Esophagus squamous epithelium (tissue), 5 donors: ENCODE data around the gene ADCY7. TPM values are rescaled to one million over a fixed set of nuclear protein-coding genes. Genes with fewer than 3 reads are reported as not detected.
A peak's percentile ranks its signal among the peaks of the same experiment; 100 is the strongest.

ENCODE experiments used
- DNase-seq: peaks from one replicate; lab custom pipeline; 2025; lab: John Stamatoyannopoulos, UW
- H3K27ac ChIP-seq, 4 donors: fragments of 200-600 bp; sonication (generic); one replicate each; pipeline ENCODE4 v1.5.1; 2016 to 2019; ENCODE audit warnings: mild to moderate bottlenecking in 1 of 4
- H3K27me3 ChIP-seq, 4 donors: fragments of 200-600 bp; sonication (generic); 1 replicate in 3 of 4; 2 replicates in 1 of 4; pipeline versions ENCODE4 v1.5.1 to v1.6.0; 2017 to 2021; ENCODE audit warnings: antibody characterized with exemption in 1 of 4
- H3K36me3 ChIP-seq, 3 donors: fragments of 200-600 bp; sonication (generic); one replicate each; pipeline ENCODE4 v1.5.1; 2016 to 2019
- H3K4me1 ChIP-seq, 3 donors: fragments of 200-600 bp; sonication (generic); one replicate each; pipeline ENCODE4 v1.5.1; 2017 to 2019
- H3K4me3 ChIP-seq, 4 donors: fragments of 200-600 bp; sonication (generic); 1 replicate in 3 of 4; 2 replicates in 1 of 4; pipeline ENCODE4 v1.5.1; 2016 to 2019; ENCODE audit warnings: mild to moderate bottlenecking in 2 of 4, moderate library complexity in 1 of 4
- H3K9me3 ChIP-seq, 3 donors: fragments of 200-600 bp; sonication (generic); one replicate each; pipeline ENCODE4 v1.5.1; 2016 to 2019
- POLR2A ChIP-seq, 4 donors: fragments of 450-650 bp; IDR thresholded peaks; one replicate each; pipeline ENCODE4 v1.6.1; 2017; ENCODE audit warnings: antibody characterized with exemption in 4 of 4, mild to moderate bottlenecking in 4 of 4, moderate library complexity in 3 of 4
- WGBS, 2 donors: methylation state at CpG; one replicate each; pipeline ENCODE4 v1.1.5; 2018; 5-methylcytosine and 5-hydroxymethylcytosine counted together
- intact Hi-C: fragments of 100-400 bp; cut with DNase I; formaldehyde crosslinking; loops from one replicate; pipeline ENCODE4 v1.15.0; 2022
- total RNA-seq, 4 donors: library from RNA; depleted of rRNA; stranded (reverse); fragments of >200 nt; gene quantifications; one replicate each; pipeline ENCODE4 v1.1.0, GENCODE V29; 2016
- TF ChIP-seq, protein P1 (sequence below), 6 experiments: fragments of 450-650 bp in 4 of 6; fragments of 200-600 bp in 2 of 6; sonication (generic) in 2 of 6; IDR thresholded peaks; one replicate each; pipeline ENCODE4 v1.5.1; 2016 to 2019; ENCODE audit warnings: antibody characterized with exemption in 6 of 6, mild to moderate bottlenecking in 4 of 6, moderate library complexity in 4 of 6
- donor health status: DM: yes; HTN: yes; CAD: no.

ADCY7 gene
- total RNA-seq, 4 donors from 2014 or later, result 21.2 to 23.9 (median 23.3) TPM

DNA sequence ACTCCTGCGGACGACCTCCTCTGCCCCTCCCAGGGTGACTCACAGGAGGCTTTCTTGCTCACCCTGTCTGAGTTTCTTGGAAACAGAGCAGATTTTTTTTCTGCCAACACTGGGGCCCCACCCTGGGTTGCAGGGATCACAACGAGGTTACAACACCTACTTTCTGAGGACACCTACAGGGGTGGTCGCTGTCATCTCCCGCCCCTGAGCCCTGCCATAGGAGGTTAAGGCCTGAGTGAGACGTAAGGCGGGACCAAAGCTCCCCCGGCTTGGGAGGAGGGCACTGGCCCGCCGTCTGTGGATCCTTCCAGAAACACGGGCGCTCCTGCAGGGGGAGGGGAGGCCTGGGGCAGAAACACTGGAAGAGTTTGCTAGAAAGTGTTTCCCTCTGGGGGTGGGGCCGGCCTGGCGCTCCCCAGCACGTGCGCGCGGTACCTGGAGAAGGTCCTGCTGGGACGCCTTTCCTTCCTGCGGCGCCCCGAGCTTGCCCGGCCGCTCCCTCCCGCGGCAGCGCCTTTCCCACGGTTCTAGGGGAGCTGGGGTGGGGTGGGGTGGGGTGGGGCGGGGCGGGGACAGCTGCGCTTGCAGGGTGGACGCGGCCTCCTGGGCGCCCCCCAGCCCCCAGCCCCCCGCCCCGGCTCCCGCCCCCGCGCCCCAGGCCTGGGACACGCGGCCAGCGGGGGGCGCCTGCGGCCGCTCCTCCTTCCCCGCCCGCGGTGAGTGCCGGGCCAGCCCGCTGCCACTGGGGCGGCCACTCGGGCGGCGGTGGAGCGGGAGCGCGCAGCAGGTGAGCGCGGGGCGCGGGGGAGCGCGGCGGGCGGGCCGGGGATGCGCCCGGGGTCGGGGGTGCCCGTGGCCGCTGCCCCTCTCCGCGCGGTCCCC lies 20.7 kb upstream of the ADCY7 start:
- peak overlapping the region; percentile 75 to 93 (median 84) for H3K27ac ChIP-seq
- intact Hi-C loops, result loop anchor here (10.0 kb wide), 1 partner anchor 109 kb away; no protein-coding TSS in a partner anchor
- peak overlapping the region; percentile 48 to 83 (median 70) for H3K4me3 ChIP-seq
- no peak for DNase-seq
- 0 to 4% methylated on average over 2 to 3 of the region's 74 CpGs for WGBS, 2 donors
- H3K4me1 ChIP-seq, result peaks cover 13 to 30% (median 18%) of the 10 kb centered on the region in 3 donors
- TF ChIP-seq, protein P1, sequence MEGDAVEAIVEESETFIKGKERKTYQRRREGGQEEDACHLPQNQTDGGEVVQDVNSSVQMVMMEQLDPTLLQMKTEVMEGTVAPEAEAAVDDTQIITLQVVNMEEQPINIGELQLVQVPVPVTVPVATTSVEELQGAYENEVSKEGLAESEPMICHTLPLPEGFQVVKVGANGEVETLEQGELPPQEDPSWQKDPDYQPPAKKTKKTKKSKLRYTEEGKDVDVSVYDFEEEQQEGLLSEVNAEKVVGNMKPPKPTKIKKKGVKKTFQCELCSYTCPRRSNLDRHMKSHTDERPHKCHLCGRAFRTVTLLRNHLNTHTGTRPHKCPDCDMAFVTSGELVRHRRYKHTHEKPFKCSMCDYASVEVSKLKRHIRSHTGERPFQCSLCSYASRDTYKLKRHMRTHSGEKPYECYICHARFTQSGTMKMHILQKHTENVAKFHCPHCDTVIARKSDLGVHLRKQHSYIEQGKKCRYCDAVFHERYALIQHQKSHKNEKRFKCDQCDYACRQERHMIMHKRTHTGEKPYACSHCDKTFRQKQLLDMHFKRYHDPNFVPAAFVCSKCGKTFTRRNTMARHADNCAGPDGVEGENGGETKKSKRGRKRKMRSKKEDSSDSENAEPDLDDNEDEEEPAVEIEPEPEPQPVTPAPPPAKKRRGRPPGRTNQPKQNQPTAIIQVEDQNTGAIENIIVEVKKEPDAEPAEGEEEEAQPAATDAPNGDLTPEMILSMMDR (IDR thresholded peaks at IDR 0.05), result peak in 4 of 6 experiments; percentile 5 to 13 (median 8)
- TF ChIP-seq POLR2A (IDR thresholded peaks at IDR 0.05), result no peak
- no peaks in the 10 kb centered on the region for H3K9me3 ChIP-seq
- peaks cover 0 to 13% (median 0%) of the 10 kb centered on the region in 4 donors for H3K27me3 ChIP-seq
- no peaks in the 10 kb centered on the region for H3K36me3 ChIP-seq

DNA sequence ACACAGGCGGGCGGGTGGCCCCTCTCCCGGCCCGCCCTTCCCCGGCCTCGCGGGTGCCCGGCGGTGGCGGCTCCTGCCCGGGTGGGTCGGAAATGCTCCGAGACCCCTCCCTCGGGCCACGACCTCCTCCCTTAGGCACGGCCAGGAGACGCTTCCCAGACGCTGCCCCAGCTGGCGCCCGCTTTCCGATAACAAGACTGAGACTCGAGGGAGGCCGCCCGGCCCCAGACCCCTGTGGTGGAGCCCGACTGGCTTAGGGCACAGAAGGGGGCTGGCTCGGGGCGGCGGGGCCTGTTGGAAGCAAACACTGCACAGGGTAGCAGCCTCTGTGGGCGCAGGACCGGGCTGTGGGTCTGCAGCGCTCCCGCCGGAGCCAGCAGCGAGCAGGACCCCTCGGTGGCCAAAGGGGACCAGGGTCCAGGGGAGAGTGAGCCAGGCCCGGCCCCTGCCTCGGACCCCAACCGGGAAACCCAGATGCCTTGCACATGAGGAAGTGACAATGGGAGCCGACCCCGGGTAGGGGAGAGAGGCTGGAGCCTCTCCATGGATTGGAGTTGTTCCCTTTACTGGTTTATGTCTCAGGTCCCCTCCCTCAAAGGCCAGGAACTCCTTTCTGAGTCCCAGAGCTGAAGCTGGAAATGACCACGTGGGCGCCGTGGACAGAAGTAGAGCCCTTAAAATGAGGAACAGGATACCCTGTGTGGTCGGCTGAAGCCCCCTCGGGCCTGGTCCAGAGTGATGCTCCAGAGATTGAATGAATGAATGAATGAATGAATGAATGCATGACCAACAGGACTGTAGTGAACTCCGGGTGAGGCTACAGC lies 19.8 kb upstream of the ADCY7 start:
- no peaks in the 10 kb centered on the region for H3K9me3 ChIP-seq
- no peak for DNase-seq
- H3K4me1 ChIP-seq, result peaks cover 13 to 36% (median 18%) of the 10 kb centered on the region in 3 donors
- intact Hi-C loops, result loop anchor here (10.0 kb wide), 1 partner anchor 108 kb away; no protein-coding TSS in a partner anchor
- H3K27me3 ChIP-seq, result peaks cover 0 to 13% (median 0%) of the 10 kb centered on the region in 4 donors
- H3K36me3 ChIP-seq, result no peaks in the 10 kb centered on the region
- H3K4me3 ChIP-seq, result peak overlapping the region; percentile 48 to 83 (median 70)
- TF ChIP-seq POLR2A (IDR thresholded peaks at IDR 0.05), result no peak
- TF ChIP-seq, protein P1 (IDR thresholded peaks at IDR 0.05), result no peak
- 55 to 62% methylated on average over 8 of the region's 46 CpGs for WGBS, 2 donors
- peak overlapping the region; percentile 75 to 93 (median 84) for H3K27ac ChIP-seq

DNA sequence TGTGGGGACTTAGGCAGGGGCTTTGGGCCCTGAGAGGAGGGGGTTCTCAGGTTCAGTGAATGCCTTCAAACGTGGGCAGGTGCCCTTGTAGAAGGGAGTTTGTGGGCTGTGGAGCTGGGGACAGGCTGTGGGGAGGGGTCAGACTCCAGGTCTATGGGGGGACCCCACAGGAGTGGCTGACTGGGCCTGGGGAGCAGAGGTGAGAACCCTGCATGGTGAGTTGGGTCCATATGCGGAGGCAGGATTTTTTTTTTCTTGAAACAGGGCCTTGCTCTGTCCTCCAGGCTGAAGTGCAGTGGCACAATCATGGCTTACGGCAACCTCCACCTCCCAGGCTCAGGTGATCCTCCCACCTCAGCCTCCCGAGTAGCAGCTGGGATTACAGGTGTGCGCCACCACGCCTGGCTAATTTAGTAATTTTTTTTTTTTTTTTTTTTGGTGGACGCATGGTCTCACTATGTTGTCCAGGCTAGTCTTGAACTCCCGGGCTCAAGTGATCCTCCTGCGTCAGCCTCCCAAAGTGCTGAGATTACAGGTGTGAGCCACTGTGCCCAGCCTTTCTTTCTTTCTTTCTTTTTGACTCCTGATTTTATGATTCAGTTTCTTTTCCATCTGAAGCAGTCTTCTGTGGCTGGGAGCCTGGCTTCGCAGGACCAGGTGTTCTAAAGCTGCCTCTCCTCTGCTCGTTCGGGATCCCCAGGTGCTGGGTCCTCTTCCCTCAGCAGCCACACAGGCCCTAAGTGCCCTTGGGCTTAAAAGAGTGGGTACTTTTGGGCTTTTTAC lies 19.0 kb upstream of the ADCY7 start:
- peak overlapping the region in 2 of 4 donors; percentile 82 to 93 for H3K27ac ChIP-seq
- intact Hi-C loops, result loop anchor here (10.0 kb wide), 1 partner anchor 107 kb away; no protein-coding TSS in a partner anchor
- DNase-seq, result no peak

DNA sequence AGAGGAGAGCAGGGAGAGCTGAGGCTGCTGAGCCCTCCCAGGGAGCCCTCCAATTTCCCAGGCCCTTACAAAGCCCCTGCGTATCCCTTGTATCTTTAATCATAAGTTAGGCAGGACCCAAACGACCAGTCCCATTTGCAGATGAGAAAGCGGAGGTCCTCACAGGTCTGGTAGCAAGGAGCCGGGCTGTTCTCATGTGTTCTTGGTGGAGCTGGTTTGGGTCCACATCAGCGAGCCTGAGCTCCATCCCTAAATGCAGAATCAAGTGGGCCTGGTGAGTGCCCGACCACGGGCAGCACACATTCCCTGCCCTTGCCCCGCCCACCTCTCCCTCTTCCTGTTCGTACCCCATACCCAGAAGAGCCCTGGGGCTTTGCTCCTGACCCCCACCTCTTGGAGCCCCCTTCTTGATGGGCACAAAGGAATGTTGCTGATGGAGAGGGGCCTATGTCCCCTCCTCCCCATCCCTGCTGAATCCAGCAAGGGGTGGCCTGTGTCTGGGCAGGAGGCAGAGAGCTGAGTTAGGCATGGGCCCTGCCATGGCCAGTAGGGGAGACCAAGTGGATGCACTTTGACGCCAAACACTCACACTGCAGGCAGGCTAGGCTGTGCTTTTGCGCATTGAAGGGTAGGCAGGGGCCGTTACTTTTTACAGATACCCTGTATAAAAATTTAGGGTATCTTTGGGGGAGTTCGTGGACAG lies 18.3 kb upstream of the ADCY7 start:
- no peak for TF ChIP-seq POLR2A (IDR thresholded peaks at IDR 0.05)
- TF ChIP-seq, protein P1 (IDR thresholded peaks at IDR 0.05), result no peak
- H3K4me3 ChIP-seq, result no peak overlapping the region
- DNase-seq, result no peak
- peaks cover 13 to 50% (median 18%) of the 10 kb centered on the region in 3 donors for H3K4me1 ChIP-seq
- intact Hi-C loops, result loop anchor here (10.0 kb wide), 1 partner anchor 107 kb away; no protein-coding TSS in a partner anchor
- H3K36me3 ChIP-seq, result no peaks in the 10 kb centered on the region
- H3K27me3 ChIP-seq, result peaks cover 0 to 5% (median 0%) of the 10 kb centered on the region in 4 donors
- no peak overlapping the region for H3K27ac ChIP-seq
- WGBS, 2 donors, result 87 to 93% methylated on average over 7 to 11 of the region's 13 CpGs
- no peaks in the 10 kb centered on the region for H3K9me3 ChIP-seq

More for the DNA sequence above, 19.0 kb upstream of the ADCY7 start:
- peaks cover 13 to 44% (median 18%) of the 10 kb centered on the region in 3 donors for H3K4me1 ChIP-seq
- H3K9me3 ChIP-seq, result no peaks in the 10 kb centered on the region
- peak overlapping the region in 2 of 4 donors; percentile 76 to 83 for H3K4me3 ChIP-seq
- TF ChIP-seq, protein P1 (IDR thresholded peaks at IDR 0.05), result no peak
- TF ChIP-seq POLR2A (IDR thresholded peaks at IDR 0.05), result no peak
- no peaks in the 10 kb centered on the region for H3K36me3 ChIP-seq
- 93 to 96% methylated on average over 12 of the region's 12 CpGs for WGBS, 2 donors
- peaks cover 0 to 11% (median 0%) of the 10 kb centered on the region in 4 donors for H3K27me3 ChIP-seq
